Measurements from ENCODE around the gene HMCN2. TPM values are rescaled to one million over a fixed set of nuclear protein-coding genes. Genes with fewer than 3 reads are reported as not detected.

The HMCN2 gene
- total and polyA plus RNA-seq, 2 experiments from 2014 or later: not detected

GRCh38 chr9:130419521-130420035 lies 154.0 kb downstream of the HMCN2 start:
- Histone ChIP-seq H3K9ac (no peak overlapping the region), H3K27ac (no peak overlapping the region), H3K4me2 (ENCODE audit: unreplicated experiment) (no peak overlapping the region), H4K20me1 (ENCODE audit: insufficient read depth) (no peaks in the 10 kb centered on the region), H3K4me1 (ENCODE audit: insufficient read depth) (0 out of 2 replicates have a peak, but pooled peaks cover 4% of the 10 kb centered on the region), H3F3A (ENCODE audit: insufficient read depth) (no peaks in the 10 kb centered on the region), H3K4me3 (no peak overlapping the region), H3K79me2 (ENCODE audit: insufficient read depth) (no peaks in the 10 kb centered on the region), H3K36me3 (ENCODE audit: low read depth) (no peaks in the 10 kb centered on the region), H3K9me3 (ENCODE audit: low read depth) (no peaks in the 10 kb centered on the region), H3K27me3 (replicated peaks; ENCODE audit: insufficient read depth) (no peaks in the 10 kb centered on the region; the same call in 1 of the 2 replicates), H3K9me2 (ENCODE audit: insufficient read depth) (no peaks in the 10 kb centered on the region), H2AFZ (no peak overlapping the region)
- TF ChIP-seq EZH2 (IDR thresholded peaks at IDR 0.05; ENCODE audit: insufficient read depth, poor library complexity, severe bottlenecking): no peak
- TF ChIP-seq EZH2phosphoT487 (IDR thresholded peaks at IDR 0.05; ENCODE audit: insufficient read depth, low read depth): no peak
- in situ Hi-C loops (cut with MboI): no loop called here
- 84 to 89% methylated on average over 8 of the region's 8 CpGs for WGBS, 2 experiments (ENCODE audit: low coverage in 1 of 2, low lambda C conversion rate in 2 of 2, missing lambda C conversion rate in 2 of 2)
- no peak for DNase-seq

GRCh38 chr9:130421154-130421801 lies 155.7 kb downstream of the HMCN2 start:
- H4K20me1 ChIP-seq (ENCODE audit: insufficient read depth): no peaks in the 10 kb centered on the region
- H3K36me3 ChIP-seq (ENCODE audit: low read depth): no peaks in the 10 kb centered on the region
- H3K9me3 ChIP-seq (ENCODE audit: low read depth): no peaks in the 10 kb centered on the region
- H3K9ac ChIP-seq: no peak overlapping the region
- TF ChIP-seq EZH2 (IDR thresholded peaks at IDR 0.05; ENCODE audit: insufficient read depth, poor library complexity, severe bottlenecking) (no peak), EZH2phosphoT487 (IDR thresholded peaks at IDR 0.05; ENCODE audit: insufficient read depth, low read depth) (no peak)
- H3F3A ChIP-seq (ENCODE audit: insufficient read depth): no peaks in the 10 kb centered on the region
- in situ Hi-C loops (cut with MboI): no loop called here
- no peaks in the 10 kb centered on the region for H3K27me3 ChIP-seq (replicated peaks; ENCODE audit: insufficient read depth)
- H3K79me2 ChIP-seq (ENCODE audit: insufficient read depth): no peaks in the 10 kb centered on the region
- 0 out of 2 replicates have a peak, but pooled peaks cover 4% of the 10 kb centered on the region for H3K4me1 ChIP-seq (ENCODE audit: insufficient read depth)
- no peak overlapping the region for H3K27ac ChIP-seq
- DNase-seq: no peak
- H3K4me2 ChIP-seq (ENCODE audit: unreplicated experiment): peak overlapping the region; percentile 29
- no peak overlapping the region for H2AFZ ChIP-seq
- no peaks in the 10 kb centered on the region for H3K9me2 ChIP-seq (ENCODE audit: insufficient read depth)
- no peak overlapping the region for H3K4me3 ChIP-seq
- WGBS, 2 experiments (ENCODE audit: low coverage in 1 of 2, low lambda C conversion rate in 2 of 2, missing lambda C conversion rate in 2 of 2): 82 to 85% methylated on average over 17 of the region's 17 CpGs

DNA sequence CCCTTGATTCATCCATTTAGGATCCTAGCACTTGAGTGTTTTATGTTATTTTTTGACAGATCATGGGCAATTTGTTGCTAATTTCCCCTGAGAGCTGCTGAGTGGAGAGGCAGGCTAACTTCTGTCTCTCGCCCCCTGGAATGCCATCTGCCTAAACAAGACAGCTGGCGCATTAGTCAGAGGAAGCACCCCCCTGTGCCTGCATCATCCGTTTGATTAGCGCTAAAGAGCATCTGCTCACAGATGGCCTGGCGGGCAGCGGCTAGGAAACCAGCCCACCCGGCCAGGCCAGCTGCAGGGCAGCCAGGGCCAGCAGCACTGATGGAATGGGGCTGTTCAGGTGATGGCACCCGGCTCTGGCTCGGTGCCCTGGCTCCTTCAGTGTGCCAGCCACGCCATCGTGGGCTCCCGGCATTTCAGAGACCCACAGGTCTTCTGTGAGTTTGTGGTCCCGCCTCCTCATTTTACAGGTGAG lies 156.3 kb downstream of the HMCN2 start:
- H3F3A ChIP-seq (ENCODE audit: insufficient read depth): no peaks in the 10 kb centered on the region
- H3K27ac ChIP-seq: no peak overlapping the region
- H3K79me2 ChIP-seq (ENCODE audit: insufficient read depth): no peaks in the 10 kb centered on the region
- no peak for TF ChIP-seq EZH2phosphoT487 (IDR thresholded peaks at IDR 0.05; ENCODE audit: insufficient read depth, low read depth)
- TF ChIP-seq EZH2 (IDR thresholded peaks at IDR 0.05; ENCODE audit: insufficient read depth, poor library complexity, severe bottlenecking): no peak
- H3K4me1 ChIP-seq (ENCODE audit: insufficient read depth): peaks cover 7% of the 10 kb centered on the region
- in situ Hi-C loops (cut with MboI): no loop called here
- no peaks in the 10 kb centered on the region for H3K27me3 ChIP-seq (replicated peaks; ENCODE audit: insufficient read depth)
- no peaks in the 10 kb centered on the region for H4K20me1 ChIP-seq (ENCODE audit: insufficient read depth)
- H3K36me3 ChIP-seq (ENCODE audit: low read depth): no peaks in the 10 kb centered on the region
- no peaks in the 10 kb centered on the region for H3K9me2 ChIP-seq (ENCODE audit: insufficient read depth)
- no peaks in the 10 kb centered on the region for H3K9me3 ChIP-seq (ENCODE audit: low read depth)
- H3K9ac ChIP-seq: no peak overlapping the region
- DNase-seq: peak; percentile 77
- peak overlapping the region; percentile 29 for H3K4me2 ChIP-seq (ENCODE audit: unreplicated experiment)
- no peak overlapping the region for H3K4me3 ChIP-seq
- no peak overlapping the region for H2AFZ ChIP-seq
- 37 to 39% methylated on average over 13 of the region's 13 CpGs for WGBS, 2 experiments (ENCODE audit: low coverage in 1 of 2, low lambda C conversion rate in 2 of 2, missing lambda C conversion rate in 2 of 2)

DNA sequence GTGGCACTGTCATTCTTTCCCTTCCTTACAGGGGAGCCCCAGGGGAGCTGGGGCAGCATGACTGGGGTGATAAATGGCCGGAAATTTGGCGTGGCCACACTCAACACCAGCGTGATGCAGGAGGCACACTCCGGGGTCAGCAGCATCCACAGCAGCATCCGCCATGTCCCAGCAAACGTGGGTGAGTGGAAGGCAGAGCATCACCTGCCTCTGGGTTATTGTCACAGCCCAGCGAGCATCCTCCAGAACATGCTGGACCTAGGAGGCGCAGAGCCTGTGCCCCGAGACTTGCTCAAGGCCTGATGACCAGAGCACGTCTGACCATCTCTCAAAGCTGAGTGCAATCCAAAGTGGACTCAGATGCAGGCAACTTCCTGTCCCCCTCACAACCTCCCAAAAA lies 157.0 kb downstream of the HMCN2 start:
- Histone ChIP-seq H4K20me1 (ENCODE audit: insufficient read depth) (no peaks in the 10 kb centered on the region), H3K4me1 (ENCODE audit: insufficient read depth) (peaks cover 13% of the 10 kb centered on the region), H3K79me2 (ENCODE audit: insufficient read depth) (no peaks in the 10 kb centered on the region), H3K9me2 (ENCODE audit: insufficient read depth) (no peaks in the 10 kb centered on the region), H3K27me3 (replicated peaks; ENCODE audit: insufficient read depth) (no peaks in the 10 kb centered on the region), H3F3A (ENCODE audit: insufficient read depth) (no peaks in the 10 kb centered on the region), H2AFZ (no peak overlapping the region), H3K4me3 (no peak overlapping the region), H3K36me3 (ENCODE audit: low read depth) (no peaks in the 10 kb centered on the region), H3K9ac (no peak overlapping the region), H3K4me2 (ENCODE audit: unreplicated experiment) (no peak overlapping the region), H3K9me3 (ENCODE audit: low read depth) (no peaks in the 10 kb centered on the region), H3K27ac (no peak overlapping the region)
- in situ Hi-C loops (cut with MboI): no loop called here
- TF ChIP-seq EZH2phosphoT487 (IDR thresholded peaks at IDR 0.05; ENCODE audit: insufficient read depth, low read depth) (no peak), EZH2 (IDR thresholded peaks at IDR 0.05; ENCODE audit: insufficient read depth, poor library complexity, severe bottlenecking) (no peak)
- DNase-seq: no peak
- WGBS, 2 experiments (ENCODE audit: low coverage in 1 of 2, low lambda C conversion rate in 2 of 2, missing lambda C conversion rate in 2 of 2): 70 to 73% methylated on average over 10 of the region's 10 CpGs

Measured in GM23248 (cell line).